KMS-11 (cell line): Measurements from ENCODE around the gene CD302.

Experiments used
- H2AFZ ChIP-seq: fragments of 200-600 bp; sonication (generic); 2 replicates; pipeline ENCODE4 v1.6.1; 2016; ENCODE audit warnings: antibody characterized with exemption, mixed run types, low read depth
- H3K27ac ChIP-seq: fragments of 200-600 bp; sonication (generic); 2 replicates; pipeline ENCODE4 v1.6.1; 2016; ENCODE audit warnings: mild to moderate bottlenecking, mixed run types
- H3K27me3 ChIP-seq: fragments of 200-600 bp; sonication (generic); 2 replicates; pipeline ENCODE4 v1.6.1; 2017; ENCODE audit warnings: mild to moderate bottlenecking, low read depth, mixed run types, moderate library complexity; ENCODE audit not compliant: insufficient read depth
- H3K36me3 ChIP-seq: fragments of 200-600 bp; sonication (generic); 2 replicates; pipeline ENCODE4 v1.6.1; 2017; ENCODE audit warnings: mild to moderate bottlenecking, mixed run types; ENCODE audit not compliant: insufficient read depth
- H3K4me1 ChIP-seq: fragments of 200-600 bp; sonication (generic); 2 replicates; pipeline ENCODE4 v1.6.1; 2016; ENCODE audit warnings: mild to moderate bottlenecking, low read depth, mixed run types; ENCODE audit not compliant: poor library complexity, severe bottlenecking
- H3K4me2 ChIP-seq: fragments of 200-600 bp; sonication (generic); 2 replicates; pipeline ENCODE4 v1.7.0; 2016; ENCODE audit warnings: mild to moderate bottlenecking, mixed run types
- H3K4me3 ChIP-seq: fragments of 200-600 bp; sonication (generic); IDR thresholded peaks from 2 replicates; pipeline ENCODE4 v1.6.1; 2017; ENCODE audit warnings: low read depth, low read length, mixed read lengths; ENCODE audit not compliant: insufficient read depth
- H3K79me2 ChIP-seq: fragments of 200-600 bp; sonication (generic); 2 replicates; pipeline ENCODE4 v1.6.1; 2016; ENCODE audit warnings: low read depth, mixed run types; ENCODE audit not compliant: insufficient read depth
- H3K9ac ChIP-seq: fragments of 200-600 bp; sonication (generic); 2 replicates; pipeline ENCODE4 v1.6.1; 2016; ENCODE audit warnings: mild to moderate bottlenecking, mixed run types
- H4K20me1 ChIP-seq: fragments of 200-600 bp; sonication (generic); 2 replicates; pipeline ENCODE4 v1.6.1; 2016; ENCODE audit warnings: mild to moderate bottlenecking, mixed run types; ENCODE audit not compliant: insufficient read depth
- CTCF ChIP-seq: fragments of 200-600 bp; sonication (generic); conservative IDR thresholded peaks from 2 replicates; pipeline ENCODE4 v1.6.1; 2017; ENCODE audit warnings: low read depth, mild to moderate bottlenecking, antibody characterized with exemption, low read length, moderate library complexity, mixed read lengths

The CD302 gene

GRCh38 chr2:159773426-159773825 is 24.6 kb downstream of the CD302 start:
- Histone ChIP-seq H4K20me1 (no peaks in the 10 kb centered on the region), H3K9ac (no peak overlapping the region), H2AFZ (no peak overlapping the region), H3K4me2 (no peak overlapping the region), H3K79me2 (no peaks in the 10 kb centered on the region), H3K4me1 (no peaks in the 10 kb centered on the region), H3K4me3 (no peak overlapping the region), H3K27me3 (no peaks in the 10 kb centered on the region), H3K27ac (no peak overlapping the region), H3K36me3 (no peaks in the 10 kb centered on the region)
- TF ChIP-seq CTCF: no peak

- H3K4me2 ChIP-seq: no peak overlapping the region
- H3K27ac ChIP-seq: no peak overlapping the region
- H3K4me3 ChIP-seq: no peak overlapping the region
- H3K27me3 ChIP-seq: no peaks in the 10 kb centered on the region
- H2AFZ ChIP-seq: no peak overlapping the region
- no peak overlapping the region for H3K9ac ChIP-seq
- no peaks in the 10 kb centered on the region for H3K4me1 ChIP-seq
- no peaks in the 10 kb centered on the region for H3K79me2 ChIP-seq
- no peaks in the 10 kb centered on the region for H3K36me3 ChIP-seq
- TF ChIP-seq CTCF: no peak
- H4K20me1 ChIP-seq: no peaks in the 10 kb centered on the region
These were observed 28.9 kb downstream of the CD302 start for GRCh38 chr2:159769147-159769546.

- Histone ChIP-seq H2AFZ (no peak overlapping the region), H3K4me1 (no peaks in the 10 kb centered on the region), H3K79me2 (no peaks in the 10 kb centered on the region), H3K27me3 (no peaks in the 10 kb centered on the region), H3K4me3 (no peak overlapping the region), H3K36me3 (peaks cover 8% of the 10 kb centered on the region; the same call in 1 of the 2 replicates), H4K20me1 (peaks cover 3% of the 10 kb centered on the region; the same call in 1 of the 2 replicates), H3K9ac (no peak overlapping the region), H3K4me2 (no peak overlapping the region), H3K27ac (no peak overlapping the region)
- no peak for TF ChIP-seq CTCF
These were observed 35.9 kb downstream of the CD302 start for GRCh38 chr2:159762075-159762474.

- Histone ChIP-seq H3K27ac (no peak overlapping the region), H3K4me3 (no peak overlapping the region), H3K4me2 (no peak overlapping the region), H3K9ac (no peak overlapping the region), H3K4me1 (no peaks in the 10 kb centered on the region), H3K27me3 (no peaks in the 10 kb centered on the region), H2AFZ (no peak overlapping the region), H4K20me1 (peaks cover 10% of the 10 kb centered on the region), H3K79me2 (no peaks in the 10 kb centered on the region; the same call in 1 of the 2 replicates), H3K36me3 (peaks cover 8% of the 10 kb centered on the region; the same call in 1 of the 2 replicates)
- TF ChIP-seq CTCF: no peak
These were observed 37.7 kb downstream of the CD302 start for GRCh38 chr2:159760326-159760725.
